ENCODE measurements around the gene MYMK. TPM values are rescaled to one million over a fixed set of nuclear protein-coding genes. Genes with fewer than 3 reads are reported as not detected.

MYMK gene
- total and polyA plus RNA-seq, 2 of the 13 experiments (the other 11 are each of a cell fraction or from before 2014, with no cell fraction given), result not detected

DNA sequence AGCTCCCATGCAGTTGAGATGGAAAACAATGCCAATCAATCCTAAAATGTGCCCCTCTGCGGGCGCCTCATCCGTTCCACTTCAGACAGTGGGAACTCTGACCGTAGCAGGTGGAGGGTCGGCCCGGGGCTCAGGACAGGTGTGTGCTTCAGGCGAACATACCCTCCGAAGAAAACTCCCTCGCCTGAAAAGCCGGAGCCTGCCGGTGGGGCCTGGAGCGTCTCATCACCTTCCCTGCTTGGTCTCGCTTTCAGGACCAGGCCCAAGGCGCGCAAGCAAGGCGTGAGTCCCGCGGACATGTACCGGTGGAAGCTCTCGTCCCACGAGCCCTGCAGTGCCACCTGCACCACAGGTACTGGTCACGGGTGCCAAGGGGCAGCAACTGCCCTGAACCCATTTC, 36.2 kb upstream of the MYMK start:
- intact Hi-C loops (cut with micrococcal nuclease; ENCODE audit: unreplicated experiment), result no loop called here
- DNase-seq (ENCODE audit: low spot score), result no peak
- TF ChIP-seq FIP1L1 (IDR thresholded peaks at IDR 0.05; ENCODE audit: borderline replicate concordance, insufficient read depth, low read depth, low read length) (no peak), ZNF496 (CRISPR knock-in tag; IDR thresholded peaks at IDR 0.05; ENCODE audit: insufficient replicate concordance) (no peak), ZNF678 (CRISPR knock-in tag; IDR thresholded peaks at IDR 0.05) (no peak), TAF15 (IDR thresholded peaks at IDR 0.05; ENCODE audit: low read depth, low read length, poor library complexity, severe bottlenecking) (no peak), ZNF572 (CRISPR knock-in tag; IDR thresholded peaks at IDR 0.05) (no peak), ZIK1 (CRISPR knock-in tag; IDR thresholded peaks at IDR 0.05; ENCODE audit: borderline replicate concordance, low read depth) (no peak), RFX5 (IDR thresholded peaks at IDR 0.05; ENCODE audit: low read depth, low read length) (no peak), ZNF337 (CRISPR knock-in tag; IDR thresholded peaks at IDR 0.05; ENCODE audit: borderline replicate concordance, low read depth) (no peak)
- TF ChIP-seq, protein P1, sequence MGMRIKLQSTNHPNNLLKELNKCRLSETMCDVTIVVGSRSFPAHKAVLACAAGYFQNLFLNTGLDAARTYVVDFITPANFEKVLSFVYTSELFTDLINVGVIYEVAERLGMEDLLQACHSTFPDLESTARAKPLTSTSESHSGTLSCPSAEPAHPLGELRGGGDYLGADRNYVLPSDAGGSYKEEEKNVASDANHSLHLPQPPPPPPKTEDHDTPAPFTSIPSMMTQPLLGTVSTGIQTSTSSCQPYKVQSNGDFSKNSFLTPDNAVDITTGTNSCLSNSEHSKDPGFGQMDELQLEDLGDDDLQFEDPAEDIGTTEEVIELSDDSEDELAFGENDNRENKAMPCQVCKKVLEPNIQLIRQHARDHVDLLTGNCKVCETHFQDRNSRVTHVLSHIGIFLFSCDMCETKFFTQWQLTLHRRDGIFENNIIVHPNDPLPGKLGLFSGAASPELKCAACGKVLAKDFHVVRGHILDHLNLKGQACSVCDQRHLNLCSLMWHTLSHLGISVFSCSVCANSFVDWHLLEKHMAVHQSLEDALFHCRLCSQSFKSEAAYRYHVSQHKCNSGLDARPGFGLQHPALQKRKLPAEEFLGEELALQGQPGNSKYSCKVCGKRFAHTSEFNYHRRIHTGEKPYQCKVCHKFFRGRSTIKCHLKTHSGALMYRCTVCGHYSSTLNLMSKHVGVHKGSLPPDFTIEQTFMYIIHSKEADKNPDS (CRISPR knock-in tag; IDR thresholded peaks at IDR 0.05), result no peak
- TF ChIP-seq, protein P2, sequence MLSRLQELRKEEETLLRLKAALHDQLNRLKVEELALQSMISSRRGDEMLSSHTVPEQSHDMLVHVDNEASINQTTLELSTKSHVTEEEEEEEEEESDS (CRISPR knock-in tag; IDR thresholded peaks at IDR 0.05; ENCODE audit: borderline replicate concordance), result no peak
- TF ChIP-seq, protein P3, sequence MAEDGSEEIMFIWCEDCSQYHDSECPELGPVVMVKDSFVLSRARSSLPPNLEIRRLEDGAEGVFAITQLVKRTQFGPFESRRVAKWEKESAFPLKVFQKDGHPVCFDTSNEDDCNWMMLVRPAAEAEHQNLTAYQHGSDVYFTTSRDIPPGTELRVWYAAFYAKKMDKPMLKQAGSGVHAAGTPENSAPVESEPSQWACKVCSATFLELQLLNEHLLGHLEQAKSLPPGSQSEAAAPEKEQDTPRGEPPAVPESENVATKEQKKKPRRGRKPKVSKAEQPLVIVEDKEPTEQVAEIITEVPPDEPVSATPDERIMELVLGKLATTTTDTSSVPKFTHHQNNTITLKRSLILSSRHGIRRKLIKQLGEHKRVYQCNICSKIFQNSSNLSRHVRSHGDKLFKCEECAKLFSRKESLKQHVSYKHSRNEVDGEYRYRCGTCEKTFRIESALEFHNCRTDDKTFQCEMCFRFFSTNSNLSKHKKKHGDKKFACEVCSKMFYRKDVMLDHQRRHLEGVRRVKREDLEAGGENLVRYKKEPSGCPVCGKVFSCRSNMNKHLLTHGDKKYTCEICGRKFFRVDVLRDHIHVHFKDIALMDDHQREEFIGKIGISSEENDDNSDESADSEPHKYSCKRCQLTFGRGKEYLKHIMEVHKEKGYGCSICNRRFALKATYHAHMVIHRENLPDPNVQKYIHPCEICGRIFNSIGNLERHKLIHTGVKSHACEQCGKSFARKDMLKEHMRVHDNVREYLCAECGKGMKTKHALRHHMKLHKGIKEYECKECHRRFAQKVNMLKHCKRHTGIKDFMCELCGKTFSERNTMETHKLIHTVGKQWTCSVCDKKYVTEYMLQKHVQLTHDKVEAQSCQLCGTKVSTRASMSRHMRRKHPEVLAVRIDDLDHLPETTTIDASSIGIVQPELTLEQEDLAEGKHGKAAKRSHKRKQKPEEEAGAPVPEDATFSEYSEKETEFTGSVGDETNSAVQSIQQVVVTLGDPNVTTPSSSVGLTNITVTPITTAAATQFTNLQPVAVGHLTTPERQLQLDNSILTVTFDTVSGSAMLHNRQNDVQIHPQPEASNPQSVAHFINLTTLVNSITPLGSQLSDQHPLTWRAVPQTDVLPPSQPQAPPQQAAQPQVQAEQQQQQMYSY (CRISPR knock-in tag; IDR thresholded peaks at IDR 0.05), result no peak
- TF ChIP-seq, protein P4, sequence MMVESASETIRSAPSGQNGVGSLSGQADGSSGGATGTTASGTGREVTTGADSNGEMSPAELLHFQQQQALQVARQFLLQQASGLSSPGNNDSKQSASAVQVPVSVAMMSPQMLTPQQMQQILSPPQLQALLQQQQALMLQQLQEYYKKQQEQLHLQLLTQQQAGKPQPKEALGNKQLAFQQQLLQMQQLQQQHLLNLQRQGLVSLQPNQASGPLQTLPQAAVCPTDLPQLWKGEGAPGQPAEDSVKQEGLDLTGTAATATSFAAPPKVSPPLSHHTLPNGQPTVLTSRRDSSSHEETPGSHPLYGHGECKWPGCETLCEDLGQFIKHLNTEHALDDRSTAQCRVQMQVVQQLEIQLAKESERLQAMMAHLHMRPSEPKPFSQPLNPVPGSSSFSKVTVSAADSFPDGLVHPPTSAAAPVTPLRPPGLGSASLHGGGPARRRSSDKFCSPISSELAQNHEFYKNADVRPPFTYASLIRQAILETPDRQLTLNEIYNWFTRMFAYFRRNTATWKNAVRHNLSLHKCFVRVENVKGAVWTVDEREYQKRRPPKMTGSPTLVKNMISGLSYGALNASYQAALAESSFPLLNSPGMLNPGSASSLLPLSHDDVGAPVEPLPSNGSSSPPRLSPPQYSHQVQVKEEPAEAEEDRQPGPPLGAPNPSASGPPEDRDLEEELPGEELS (CRISPR knock-in tag; IDR thresholded peaks at IDR 0.05), result no peak
- TF ChIP-seq, protein P5, sequence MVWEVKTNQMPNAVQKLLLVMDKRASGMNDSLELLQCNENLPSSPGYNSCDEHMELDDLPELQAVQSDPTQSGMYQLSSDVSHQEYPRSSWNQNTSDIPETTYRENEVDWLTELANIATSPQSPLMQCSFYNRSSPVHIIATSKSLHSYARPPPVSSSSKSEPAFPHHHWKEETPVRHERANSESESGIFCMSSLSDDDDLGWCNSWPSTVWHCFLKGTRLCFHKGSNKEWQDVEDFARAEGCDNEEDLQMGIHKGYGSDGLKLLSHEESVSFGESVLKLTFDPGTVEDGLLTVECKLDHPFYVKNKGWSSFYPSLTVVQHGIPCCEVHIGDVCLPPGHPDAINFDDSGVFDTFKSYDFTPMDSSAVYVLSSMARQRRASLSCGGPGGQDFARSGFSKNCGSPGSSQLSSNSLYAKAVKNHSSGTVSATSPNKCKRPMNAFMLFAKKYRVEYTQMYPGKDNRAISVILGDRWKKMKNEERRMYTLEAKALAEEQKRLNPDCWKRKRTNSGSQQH (CRISPR knock-in tag; IDR thresholded peaks at IDR 0.05; ENCODE audit: low read depth), result no peak
- TF ChIP-seq, protein P6, sequence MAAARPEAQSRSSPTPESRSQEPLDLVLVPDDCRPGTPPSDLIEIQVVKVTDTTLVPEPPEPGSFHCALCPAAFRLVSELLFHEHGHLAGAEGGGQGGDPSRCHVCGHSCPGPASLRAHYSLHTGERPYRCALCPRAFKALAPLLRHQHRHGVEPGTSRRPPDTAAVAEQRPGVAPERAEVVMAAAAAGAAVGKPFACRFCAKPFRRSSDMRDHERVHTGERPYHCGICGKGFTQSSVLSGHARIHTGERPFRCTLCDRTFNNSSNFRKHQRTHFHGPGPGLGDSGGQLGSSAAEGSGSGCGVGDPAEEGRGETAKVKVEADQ (CRISPR knock-in tag; IDR thresholded peaks at IDR 0.05; ENCODE audit: borderline replicate concordance), result no peak

More for the DNA sequence above, 36.2 kb upstream of the MYMK start:
- POLR2A ChIA-PET, result no interaction called here
- Histone ChIP-seq H2AFZ (ENCODE audit: low read length) (no peak overlapping the region), H3K27me3 (ENCODE audit: control insufficient read depth in 1 of 2, insufficient read depth in 2 of 2, low read length in 2 of 2) (peaks cover 0 to 3% of the 10 kb centered on the region in 2 experiments; a peak in 2 of 5 replicates), H3K27ac (ENCODE audit: extremely low read length, insufficient read depth, low read length) (no peak overlapping the region), H3K9me3 (ENCODE audit: low read length) (no peaks in the 10 kb centered on the region), H3K79me2 (ENCODE audit: insufficient read depth, low read length) (no peaks in the 10 kb centered on the region), H3K4me1 (ENCODE audit: insufficient read depth, low read length) (peaks cover 24% of the 10 kb centered on the region), H4K20me1 (ENCODE audit: insufficient read depth, low read length) (no peaks in the 10 kb centered on the region), H3K9ac (ENCODE audit: insufficient read depth, low read depth, low read length) (no peak overlapping the region), H3K4me2 (ENCODE audit: low read depth, low read length) (no peak overlapping the region), H3K36me3 (replicated peaks in 1 of 2; ENCODE audit: control insufficient read depth in 1 of 2, insufficient read depth in 2 of 2, low read length in 2 of 2) (no peaks in the 10 kb centered on the region), H3K4me3 (replicated peaks in 1 of 3; ENCODE audit: insufficient read depth in 1 of 3, low read depth in 2 of 3, low read length in 3 of 3) (no peak overlapping the region)
- WGBS (ENCODE audit: low lambda C conversion rate), result 73% methylated on average over 4 of the region's 22 CpGs
- no peak for ATAC-seq
- no peak for FAIRE-seq
- in situ Hi-C loops (cut with HindIII; ENCODE audit: extremely low pct_ligation_motif_present, low pct_unique_long_range_greater_than_20kb), result no loop called here
- BruUV-seq (replicated peaks), result no TSS peak
- CTCF ChIA-PET (ENCODE audit: low intra/inter-chr PET ratio, low total read pairs), result no interaction called here
